PC-9 (cell line): ENCODE data around the gene SUGCT. TPM values are rescaled to one million over a fixed set of nuclear protein-coding genes. Genes with fewer than 3 reads are reported as not detected.

Source experiments
- BruUV-seq: library from RNA; stranded (reverse); fragments of 400-500 nt; replicated peaks from 2 replicates; lab custom pipeline; 2021; lab: Mats Ljungman, UMichigan
- CTCF ChIA-PET: fragments of 300-600 bp; sonication (Branson Sonifier 250); formaldehyde crosslinking; loops from one replicate; lab custom pipeline; 2022; ENCODE audit warnings: antibody characterized with exemption; lab: Charles Lee
- POLR2A ChIA-PET: fragments of 300-600 bp; sonication (Branson Sonifier 250); formaldehyde crosslinking; loops from one replicate; lab custom pipeline; 2022; ENCODE audit warnings: antibody characterized with exemption; ENCODE audit not compliant: unreplicated experiment; lab: Charles Lee
- DNase-seq, 2 experiments: peaks; one replicate each; pipeline versions ENCODE4 v3.0.0 to v3.0.0-alpha.2; 2015 to 2022; ENCODE audit warnings: mixed read lengths in 1 of 2
- H2AFZ ChIP-seq: fragments of 200-600 bp; sonication (generic); 2 replicates; pipeline ENCODE4 v1.8.1; 2017; ENCODE audit warnings: antibody characterized with exemption
- H3F3A ChIP-seq: fragments of 200-600 bp; sonication (generic); 2 replicates; pipeline ENCODE4 v1.8.1; 2017; ENCODE audit warnings: antibody characterized with exemption, mild to moderate bottlenecking, low read depth; ENCODE audit not compliant: insufficient read depth
- H3K27ac ChIP-seq: fragments of 200-600 bp; sonication (generic); 2 replicates; pipeline ENCODE4 v1.6.1; 2016; ENCODE audit warnings: mixed run types
- H3K27me3 ChIP-seq: fragments of 200-600 bp; sonication (generic); 2 replicates; pipeline ENCODE4 v1.6.1; 2016; ENCODE audit warnings: low read depth, mixed run types; ENCODE audit not compliant: insufficient read depth
- H3K36me3 ChIP-seq: fragments of 200-600 bp; sonication (generic); 2 replicates; pipeline ENCODE4 v1.6.1; 2016; ENCODE audit warnings: low read depth, mixed run types
- H3K4me1 ChIP-seq: fragments of 200-600 bp; sonication (generic); replicated peaks from 2 replicates; pipeline ENCODE4 v1.6.1; 2016; ENCODE audit warnings: mixed run types; ENCODE audit not compliant: insufficient read depth
- H3K4me2 ChIP-seq: fragments of 200-600 bp; sonication (generic); 2 replicates; pipeline ENCODE4 v1.6.1; 2017; ENCODE audit warnings: mixed run types
- H3K4me3 ChIP-seq: fragments of 200-600 bp; sonication (generic); 2 replicates; pipeline ENCODE4 v1.6.1; 2016; ENCODE audit warnings: mixed run types
- H3K79me2 ChIP-seq: fragments of 200-600 bp; sonication (generic); 2 replicates; pipeline ENCODE4 v1.6.1; 2017; ENCODE audit warnings: low read depth, mixed run types
- H3K9me2 ChIP-seq: fragments of 200-600 bp; sonication (generic); 2 replicates; pipeline ENCODE4 v1.8.1; 2017; ENCODE audit warnings: mild to moderate bottlenecking; ENCODE audit not compliant: insufficient read depth
- H3K9me3 ChIP-seq: fragments of 200-600 bp; sonication (generic); 2 replicates; pipeline ENCODE4 v1.8.1; 2016; ENCODE audit warnings: low read depth; ENCODE audit not compliant: insufficient read depth
- H4K20me1 ChIP-seq: fragments of 200-600 bp; sonication (generic); 2 replicates; pipeline ENCODE4 v1.8.1; 2017; ENCODE audit not compliant: insufficient read depth
- EZH2 ChIP-seq: fragments of 200-600 bp; sonication (generic); IDR thresholded peaks from 2 replicates; pipeline ENCODE4 v1.8.0; 2017; ENCODE audit warnings: antibody characterized with exemption, low read depth
- intact Hi-C: fragments of 100-400 bp; cut with micrococcal nuclease; formaldehyde crosslinking; loops from one replicate; pipeline ENCODE4 v1.10.0; 2022; ENCODE audit not compliant: unreplicated experiment
- total RNA-seq: library from RNA; stranded (reverse); gene quantifications from 2 replicates; pipeline ENCODE4 v1.2.3, GENCODE V29; 2021
- TF ChIP-seq, protein P1 (sequence below): fragments of 200-600 bp; sonication (generic); conservative IDR thresholded peaks from 2 replicates; pipeline ENCODE4 v1.6.1; 2017; ENCODE audit warnings: mixed run types, antibody characterized with exemption, mild to moderate bottlenecking, moderate library complexity

The SUGCT gene
- total RNA-seq, 1 experiment from 2014 or later = 3.5 TPM

DNA sequence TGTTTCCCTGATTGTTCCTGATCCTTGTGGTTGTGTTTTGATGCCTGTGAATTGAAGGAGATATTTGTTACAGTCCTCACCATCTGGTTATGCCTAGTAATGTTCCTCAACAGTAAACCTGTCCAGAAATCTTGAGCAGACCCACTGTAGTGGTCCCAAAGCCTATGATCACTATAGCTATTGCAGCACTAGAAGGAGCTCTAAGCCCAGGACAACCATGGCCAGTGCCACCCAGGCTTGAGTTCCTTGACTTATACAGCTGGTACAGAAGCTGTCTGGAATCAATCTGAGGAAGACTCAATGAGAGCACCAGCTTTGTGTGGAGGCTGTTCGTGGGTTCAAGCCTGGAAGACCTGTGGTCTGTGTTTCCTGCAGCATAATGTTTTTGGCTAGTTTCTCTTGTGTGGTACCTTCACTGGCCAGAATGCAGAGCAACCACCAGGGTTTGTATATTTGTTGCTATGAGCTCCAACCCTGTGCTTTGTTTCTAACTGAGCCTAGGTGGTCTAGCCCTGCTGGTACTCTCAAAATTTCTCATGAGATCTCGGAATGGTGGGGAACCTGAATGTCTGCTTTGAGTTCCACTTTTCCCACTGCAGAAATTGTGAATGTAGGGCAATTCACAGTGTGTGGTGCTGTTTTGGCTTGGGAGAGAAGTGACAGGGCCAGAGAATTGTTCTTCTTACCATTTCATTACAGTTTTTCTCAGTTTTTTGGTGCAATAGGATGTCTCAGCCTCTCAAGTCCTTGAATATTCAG lies 355.2 kb downstream of the SUGCT start:
- H3K4me1 ChIP-seq = no peaks in the 10 kb centered on the region
- H2AFZ ChIP-seq = peak overlapping the region; percentile 7; the same call in 1 of the 2 replicates
- H3K27me3 ChIP-seq = no peaks in the 10 kb centered on the region
- H3K36me3 ChIP-seq = no peaks in the 10 kb centered on the region
- H3K9me2 ChIP-seq = no peaks in the 10 kb centered on the region
- no peaks in the 10 kb centered on the region for H4K20me1 ChIP-seq
- no peak for TF ChIP-seq EZH2
- TF ChIP-seq, protein P1, sequence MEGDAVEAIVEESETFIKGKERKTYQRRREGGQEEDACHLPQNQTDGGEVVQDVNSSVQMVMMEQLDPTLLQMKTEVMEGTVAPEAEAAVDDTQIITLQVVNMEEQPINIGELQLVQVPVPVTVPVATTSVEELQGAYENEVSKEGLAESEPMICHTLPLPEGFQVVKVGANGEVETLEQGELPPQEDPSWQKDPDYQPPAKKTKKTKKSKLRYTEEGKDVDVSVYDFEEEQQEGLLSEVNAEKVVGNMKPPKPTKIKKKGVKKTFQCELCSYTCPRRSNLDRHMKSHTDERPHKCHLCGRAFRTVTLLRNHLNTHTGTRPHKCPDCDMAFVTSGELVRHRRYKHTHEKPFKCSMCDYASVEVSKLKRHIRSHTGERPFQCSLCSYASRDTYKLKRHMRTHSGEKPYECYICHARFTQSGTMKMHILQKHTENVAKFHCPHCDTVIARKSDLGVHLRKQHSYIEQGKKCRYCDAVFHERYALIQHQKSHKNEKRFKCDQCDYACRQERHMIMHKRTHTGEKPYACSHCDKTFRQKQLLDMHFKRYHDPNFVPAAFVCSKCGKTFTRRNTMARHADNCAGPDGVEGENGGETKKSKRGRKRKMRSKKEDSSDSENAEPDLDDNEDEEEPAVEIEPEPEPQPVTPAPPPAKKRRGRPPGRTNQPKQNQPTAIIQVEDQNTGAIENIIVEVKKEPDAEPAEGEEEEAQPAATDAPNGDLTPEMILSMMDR = no peak
- H3K27ac ChIP-seq = no peak overlapping the region
- H3K9me3 ChIP-seq = peaks cover 6% of the 10 kb centered on the region; the same call in 1 of the 2 replicates
- H3K4me2 ChIP-seq = no peak overlapping the region
- no peak for DNase-seq
- intact Hi-C loops = no loop called here
- no peaks in the 10 kb centered on the region for H3K79me2 ChIP-seq
- CTCF ChIA-PET = no interaction called here
- no peak overlapping the region for H3K4me3 ChIP-seq
- BruUV-seq = no TSS peak
- H3F3A ChIP-seq = no peaks in the 10 kb centered on the region
- POLR2A ChIA-PET = interaction anchor here (0.5 kb wide), 1 partner anchor 204 kb away, joined by 6 read pairs; no protein-coding TSS in a partner anchor

DNA sequence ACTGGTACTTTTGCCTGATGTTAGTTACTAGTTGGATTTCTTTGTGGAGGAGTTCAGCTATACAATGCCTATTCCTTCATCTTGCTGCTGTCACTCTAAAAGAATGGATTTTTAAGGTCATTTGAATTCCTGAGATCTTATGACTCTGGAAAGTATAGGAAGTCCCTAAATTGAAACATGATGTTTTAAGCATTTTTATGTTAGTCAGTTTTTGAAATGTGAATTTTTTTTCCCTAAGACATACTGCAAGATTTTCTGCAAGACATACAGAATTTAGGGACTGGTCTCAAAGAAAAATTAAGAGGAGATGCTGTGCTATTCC lies 355.8 kb downstream of the SUGCT start:
- Histone ChIP-seq H3K4me2 (no peak overlapping the region), H3K9me3 (peaks cover 6% of the 10 kb centered on the region; the same call in 1 of the 2 replicates), H3K9me2 (no peaks in the 10 kb centered on the region), H3K36me3 (no peaks in the 10 kb centered on the region), H4K20me1 (no peaks in the 10 kb centered on the region), H2AFZ (no peak overlapping the region; the same call in 1 of the 2 replicates), H3K4me3 (no peak overlapping the region), H3K27ac (no peak overlapping the region), H3K27me3 (no peaks in the 10 kb centered on the region), H3K79me2 (no peaks in the 10 kb centered on the region), H3F3A (no peaks in the 10 kb centered on the region), H3K4me1 (no peaks in the 10 kb centered on the region)
- no TSS peak for BruUV-seq
- TF ChIP-seq EZH2 = no peak
- TF ChIP-seq, protein P1 = no peak
- ChIA-PET CTCF (no interaction called here), POLR2A (no interaction called here)
- intact Hi-C loops = no loop called here
- DNase-seq = no peak

DNA sequence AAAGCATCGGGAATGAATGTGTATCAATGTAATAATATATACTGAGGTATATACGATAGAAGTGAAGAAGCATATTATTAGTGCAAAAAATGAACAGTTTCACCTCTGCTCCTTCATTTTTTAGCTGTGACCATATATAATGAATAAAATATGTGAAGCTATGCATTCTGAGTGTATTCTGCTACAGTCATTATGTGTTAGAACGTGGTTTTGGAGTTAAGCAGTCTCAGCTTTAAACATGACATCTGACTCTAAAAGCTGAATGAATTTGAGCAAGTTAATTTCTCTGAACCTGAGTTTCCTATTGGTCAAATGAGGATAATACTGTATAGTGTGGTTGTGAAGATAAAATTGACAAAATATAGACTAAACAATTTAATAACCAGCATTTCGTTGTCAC lies 358.1 kb downstream of the SUGCT start:
- peaks cover 5% of the 10 kb centered on the region; the same call in 1 of the 2 replicates for H3K9me3 ChIP-seq
- no peak overlapping the region for H3K4me3 ChIP-seq
- H3K36me3 ChIP-seq = no peaks in the 10 kb centered on the region
- H3K79me2 ChIP-seq = no peaks in the 10 kb centered on the region
- POLR2A ChIA-PET = no interaction called here
- intact Hi-C loops = no loop called here
- no peaks in the 10 kb centered on the region for H3K4me1 ChIP-seq
- BruUV-seq = no TSS peak
- H2AFZ ChIP-seq = no peak overlapping the region; the same call in 1 of the 2 replicates
- H3K9me2 ChIP-seq = no peaks in the 10 kb centered on the region
- no peaks in the 10 kb centered on the region for H3K27me3 ChIP-seq
- TF ChIP-seq, protein P1 = no peak
- TF ChIP-seq EZH2 = no peak
- no peak overlapping the region for H3K4me2 ChIP-seq
- no peaks in the 10 kb centered on the region for H4K20me1 ChIP-seq
- CTCF ChIA-PET = no interaction called here
- no peak overlapping the region for H3K27ac ChIP-seq
- H3F3A ChIP-seq = no peaks in the 10 kb centered on the region
- DNase-seq = no peak
